Muscle of arm (tissue), 12 donors: ENCODE results near the gene SOS2. TPM values are rescaled to one million over a fixed set of nuclear protein-coding genes. Genes with fewer than 3 reads are reported as not detected.
"Not testable (repeated sequence)": the region's sequence is repeated elsewhere in the genome, so short reads cannot be mapped to it uniquely, and the experiment has no call there.

Experiments
- DNase-seq: peaks from one replicate; pipeline ENCODE4 v3.0.0-alpha.2; 2013
- polyA plus RNA-seq, 12 donors: library from polyadenylated mRNA; unstranded; fragments of 120-200 nt; gene quantifications; one replicate each; pipeline ENCODE4 v1.2.1, GENCODE V29; 2013; ENCODE audit not compliant: insufficient read length in 12 of 12

Gene SOS2
- polyA plus RNA-seq, 12 donors = 31.2 to 55.7 (median 39.2) TPM; not detected in 1

- DNase-seq = no peak
Observed at GRCh38 chr14:50087341-50088116, 143.8 kb downstream of the SOS2 start.

GRCh38 chr14:50086321-50086711 is 145.1 kb downstream of the SOS2 start:
- no peak for DNase-seq

DNA sequence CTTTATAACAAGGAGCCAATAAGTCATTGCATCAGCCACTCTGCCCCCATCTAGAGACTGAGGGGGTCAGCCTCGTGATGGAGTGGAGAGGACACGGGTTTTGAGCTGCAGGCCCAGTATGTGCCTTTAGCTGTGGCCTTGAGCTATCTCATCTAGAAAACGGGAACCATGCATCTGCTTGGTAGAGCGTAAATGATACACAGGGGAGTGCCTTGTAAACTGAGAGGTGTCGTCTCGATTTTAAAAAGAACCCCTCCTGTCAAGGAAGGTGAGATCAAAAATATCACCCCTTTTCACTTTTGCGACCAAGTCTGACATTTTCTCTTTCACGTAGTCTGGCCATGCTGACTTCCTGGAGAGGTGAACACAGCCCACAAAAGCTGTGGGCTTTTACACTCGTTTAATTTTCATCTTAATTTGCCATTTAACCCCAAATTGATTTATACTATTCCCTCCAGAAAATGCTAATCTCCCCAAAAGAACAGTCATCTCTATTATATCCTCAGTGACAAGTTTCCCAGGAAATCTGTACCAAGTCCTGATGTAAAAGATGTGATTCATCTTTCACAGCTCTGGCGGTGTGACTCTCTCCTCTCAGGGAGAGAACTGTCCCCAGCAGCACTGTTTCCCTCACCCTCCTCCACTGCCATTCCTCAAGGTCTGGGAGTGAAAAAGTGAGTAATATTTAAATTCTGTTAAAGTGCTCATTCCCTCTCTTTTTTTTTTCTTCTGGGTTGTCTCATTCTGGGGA is 145.6 kb downstream of the SOS2 start:
- DNase-seq = no peak

DNA sequence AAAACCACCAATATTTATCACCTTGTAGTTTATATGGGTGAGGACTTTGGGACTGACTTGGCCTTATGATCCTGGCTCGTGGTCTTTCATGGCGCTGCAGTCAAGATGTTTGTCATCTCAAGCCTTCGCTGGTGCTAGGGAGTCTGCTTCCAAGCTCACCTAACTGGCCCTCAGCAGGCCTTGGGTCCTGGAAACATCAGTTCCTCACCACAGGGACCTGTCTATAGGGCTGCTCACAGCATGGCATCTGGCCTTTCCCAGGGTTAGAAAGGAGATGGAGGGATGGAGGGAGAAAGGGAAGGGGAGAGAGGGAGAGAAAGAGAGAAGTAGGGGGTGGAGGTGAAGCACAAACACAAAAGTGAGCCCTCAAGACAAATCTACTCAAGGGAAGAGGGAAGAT is 146.7 kb downstream of the SOS2 start:
- DNase-seq = no peak

- DNase-seq = no peak
Observed at GRCh38 chr14:50083467-50084337, 147.7 kb downstream of the SOS2 start.

- no peak for DNase-seq
Observed at GRCh38 chr14:50082784-50083466, 148.5 kb downstream of the SOS2 start.

DNA sequence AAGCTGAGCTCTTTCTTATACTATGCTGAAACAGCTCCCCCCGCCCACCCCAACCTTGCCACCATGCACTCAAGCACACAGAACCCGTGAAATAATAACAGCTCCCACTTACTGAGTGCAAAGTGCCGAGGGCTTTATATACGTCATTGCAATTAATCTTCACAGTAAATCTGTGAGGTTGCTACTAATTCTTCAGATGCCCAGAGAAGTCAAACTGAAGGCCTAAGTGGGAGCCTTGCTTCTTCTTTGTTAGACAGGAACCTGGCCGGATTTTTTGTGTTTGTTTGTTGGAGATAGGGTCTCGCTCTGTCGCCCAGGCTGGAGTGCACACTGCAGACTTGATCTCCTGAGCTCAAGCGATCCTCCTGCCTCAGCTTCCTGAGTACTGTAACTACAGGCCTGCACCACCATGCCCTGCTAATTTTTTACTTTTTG is 149.1 kb downstream of the SOS2 start:
- no peak for DNase-seq

GRCh38 chr14:50079103-50079502 is 152.3 kb downstream of the SOS2 start:
- DNase-seq = not testable (repeated sequence)

DNA sequence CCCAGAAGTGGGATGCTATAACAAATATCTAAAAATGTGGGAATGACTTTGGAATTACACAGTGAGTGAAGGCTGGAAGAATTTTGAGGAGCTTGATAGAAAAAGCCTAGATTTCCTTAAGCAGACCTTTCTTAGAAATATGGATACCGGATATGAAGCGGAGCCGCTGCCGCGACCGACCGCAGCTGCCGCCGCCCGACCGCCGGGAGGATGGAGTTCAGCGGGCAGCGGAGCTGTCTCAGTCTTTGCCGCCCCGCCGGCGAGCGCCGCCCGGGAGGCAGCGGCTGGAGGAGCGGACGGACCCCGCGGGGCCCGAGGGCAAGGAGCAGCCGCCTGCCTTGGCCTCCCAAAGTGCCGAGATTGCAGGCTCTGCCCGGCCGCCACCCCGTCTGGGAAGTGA is 157.7 kb downstream of the SOS2 start:
- DNase-seq = not testable (repeated sequence)

DNA sequence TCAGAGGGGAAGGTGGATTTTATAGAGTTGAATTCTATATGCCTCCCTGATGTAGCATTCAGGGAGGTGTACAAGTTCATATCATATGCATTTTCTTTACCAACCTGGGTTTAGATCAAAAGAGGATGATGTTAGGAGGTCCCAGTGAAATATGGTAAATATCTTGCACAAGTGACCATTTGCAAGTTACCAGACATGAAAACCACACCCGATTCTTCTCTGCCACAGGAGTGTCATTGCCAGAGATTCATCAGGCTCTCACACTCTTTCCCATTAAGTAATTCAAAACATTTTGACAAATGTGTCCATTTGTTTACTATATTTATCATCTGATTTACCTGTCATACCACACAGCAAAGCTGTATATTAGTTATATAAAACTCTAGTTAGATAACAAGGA is 159.0 kb downstream of the SOS2 start:
- DNase-seq = no peak

DNA sequence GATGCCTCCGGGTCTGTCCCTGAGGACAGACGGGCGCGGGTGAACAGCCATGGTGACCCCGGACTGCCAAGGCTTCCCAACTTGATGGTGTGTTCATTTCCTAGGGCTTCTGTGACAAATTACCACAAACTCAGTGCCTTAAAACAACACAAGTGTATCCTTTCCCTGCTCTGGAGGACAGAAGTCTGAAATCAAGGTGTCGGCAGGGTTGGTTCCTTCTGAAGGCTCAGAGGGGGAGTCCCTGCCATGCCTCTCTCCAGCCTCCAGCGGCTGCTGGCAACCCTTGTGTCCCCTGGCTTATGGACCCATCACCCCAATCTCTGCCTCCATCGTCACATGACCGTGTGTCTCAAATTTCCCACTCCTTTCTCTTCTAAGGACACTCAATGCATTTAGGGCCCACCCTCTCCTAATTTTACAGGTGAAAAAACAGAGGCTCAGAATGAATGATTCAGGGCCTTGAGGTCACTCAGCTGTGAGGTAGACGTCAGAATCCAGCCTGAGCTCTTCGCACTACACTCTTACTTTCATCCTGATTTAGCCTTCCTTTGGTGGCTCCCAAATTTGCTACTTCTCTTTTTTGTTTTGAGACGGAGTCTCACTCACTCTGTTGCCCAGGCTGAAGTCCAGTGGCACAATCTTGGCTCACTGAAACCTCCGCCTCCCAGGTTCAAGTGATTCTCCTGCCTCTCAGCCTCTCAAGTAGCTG is 160.4 kb downstream of the SOS2 start:
- DNase-seq = no peak

- DNase-seq = no peak
Observed at GRCh38 chr14:50070230-50070629, 161.1 kb downstream of the SOS2 start.

DNA sequence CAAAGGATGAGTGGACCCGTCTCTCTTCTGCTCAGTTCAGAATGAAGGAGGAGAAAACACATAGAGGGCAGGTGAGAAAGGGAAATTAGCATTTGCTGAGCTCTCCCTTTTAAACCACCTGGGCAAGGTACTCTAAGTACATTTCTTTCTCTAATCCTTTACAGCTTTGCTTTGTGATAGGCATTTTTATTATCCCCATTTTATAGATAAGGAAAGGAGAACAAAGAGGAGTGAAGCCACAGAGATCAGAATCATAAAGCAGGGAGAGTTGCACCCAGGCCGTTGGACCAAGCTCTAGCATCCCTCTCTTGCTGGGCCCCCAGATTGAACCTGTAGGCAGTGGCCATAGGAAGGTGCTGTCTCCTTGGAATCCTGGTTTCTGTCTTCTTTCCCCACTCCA is 162.1 kb downstream of the SOS2 start:
- no peak for DNase-seq

GRCh38 chr14:50068496-50068895 is 162.9 kb downstream of the SOS2 start:
- no peak for DNase-seq

- DNase-seq = no peak
Observed at GRCh38 chr14:50067723-50068495, 163.5 kb downstream of the SOS2 start.

Other genes with a start within 250 kb of the SOS2 start
- 10 to 100 TPM in 7 of 12 donors, 1 to 10 TPM in 4, not detected in 1; 7.6 to 14.4 (median 11.4) TPM for gene VCPKMT, start 115.0 kb downstream of the SOS2 start, polyA plus RNA-seq
- 1 to 10 TPM in 11 of 12 donors, not detected in 1; 5.4 to 9.0 (median 6.4) TPM for gene L2HGDH, start 80.7 kb upstream of the SOS2 start, polyA plus RNA-seq
- 10 to 100 TPM; 15.2 to 53.6 (median 17.5) TPM for gene DMAC2L, start 80.7 kb upstream of the SOS2 start, polyA plus RNA-seq
- 1 to 10 TPM in 10 of 12 donors, not detected in 2; 2.0 to 9.0 (median 4.5) TPM for gene CDKL1, start 165.3 kb upstream of the SOS2 start, polyA plus RNA-seq